Measurements from ENCODE around the gene CRMP1.
"Not testable (repeated sequence)": the region's sequence is repeated elsewhere in the genome, so short reads cannot be mapped to it uniquely, and the experiment has no call there.

CRMP1 gene

DNA sequence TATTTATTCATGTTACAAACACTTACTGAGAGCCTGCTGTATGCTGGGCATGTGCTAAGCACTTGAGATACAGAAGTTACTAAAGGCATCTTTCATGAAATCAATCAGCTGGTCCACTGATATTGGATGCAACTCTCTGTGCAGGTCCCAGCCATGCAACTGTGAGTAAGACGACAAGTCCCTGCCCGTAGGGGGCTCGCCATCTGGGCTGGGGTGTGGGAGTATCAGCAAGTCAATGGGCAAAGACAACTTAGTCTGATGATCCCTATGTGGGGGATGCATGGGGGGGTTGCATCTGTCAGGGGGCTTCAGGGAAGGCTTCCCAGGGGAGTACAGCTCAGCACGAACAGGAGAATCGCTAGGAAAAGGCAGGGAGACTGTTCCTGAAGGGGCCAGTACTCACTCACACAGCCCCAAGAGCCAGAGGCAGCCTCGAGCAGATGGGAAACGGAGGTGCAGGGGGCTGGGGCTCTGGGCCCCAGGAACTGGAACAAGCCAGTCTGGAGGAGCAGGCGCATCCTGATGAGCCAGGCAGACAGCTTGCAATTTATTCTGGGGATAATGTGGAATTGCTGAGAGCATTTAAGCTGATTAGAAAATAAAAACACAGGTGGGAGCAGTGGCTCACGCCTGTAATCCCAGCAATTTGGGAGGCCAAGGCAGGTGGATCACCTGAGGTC, 40.2 kb downstream of the CRMP1 start:
- DNase-seq, result no peak

DNA sequence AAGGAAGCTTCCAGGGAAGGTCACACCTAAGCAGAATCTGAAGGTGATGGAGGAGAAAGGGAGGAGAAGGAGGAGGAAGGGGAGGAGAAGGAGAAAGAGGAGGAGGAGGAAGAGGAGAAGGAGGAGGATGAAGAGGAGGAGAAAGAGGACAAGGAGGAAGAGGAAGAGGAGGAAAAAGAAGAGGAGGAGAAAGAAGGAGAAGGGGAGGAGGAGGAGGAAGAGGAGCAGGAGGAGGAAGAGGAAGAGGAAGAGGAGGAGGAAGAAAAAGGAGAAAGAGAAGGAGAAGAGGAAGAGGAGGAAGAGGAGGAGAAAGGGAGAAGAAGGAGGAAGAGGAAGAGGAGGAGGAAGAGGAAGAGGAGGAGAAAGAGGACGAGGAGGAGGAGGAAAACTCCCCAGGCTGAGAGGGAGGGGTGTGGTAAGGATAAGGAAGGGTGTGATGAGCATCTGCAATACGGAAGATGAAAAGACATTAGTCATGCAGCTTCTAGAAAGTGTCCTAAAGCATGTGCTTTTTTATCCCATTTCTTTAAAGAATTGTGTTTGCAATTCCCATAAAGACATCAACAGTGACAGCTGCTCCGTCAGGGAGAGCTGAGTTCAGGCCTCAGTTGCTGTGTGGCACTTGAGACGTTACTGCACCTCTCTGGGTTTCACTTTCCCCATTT, 41.1 kb downstream of the CRMP1 start:
- DNase-seq, result no peak

DNA sequence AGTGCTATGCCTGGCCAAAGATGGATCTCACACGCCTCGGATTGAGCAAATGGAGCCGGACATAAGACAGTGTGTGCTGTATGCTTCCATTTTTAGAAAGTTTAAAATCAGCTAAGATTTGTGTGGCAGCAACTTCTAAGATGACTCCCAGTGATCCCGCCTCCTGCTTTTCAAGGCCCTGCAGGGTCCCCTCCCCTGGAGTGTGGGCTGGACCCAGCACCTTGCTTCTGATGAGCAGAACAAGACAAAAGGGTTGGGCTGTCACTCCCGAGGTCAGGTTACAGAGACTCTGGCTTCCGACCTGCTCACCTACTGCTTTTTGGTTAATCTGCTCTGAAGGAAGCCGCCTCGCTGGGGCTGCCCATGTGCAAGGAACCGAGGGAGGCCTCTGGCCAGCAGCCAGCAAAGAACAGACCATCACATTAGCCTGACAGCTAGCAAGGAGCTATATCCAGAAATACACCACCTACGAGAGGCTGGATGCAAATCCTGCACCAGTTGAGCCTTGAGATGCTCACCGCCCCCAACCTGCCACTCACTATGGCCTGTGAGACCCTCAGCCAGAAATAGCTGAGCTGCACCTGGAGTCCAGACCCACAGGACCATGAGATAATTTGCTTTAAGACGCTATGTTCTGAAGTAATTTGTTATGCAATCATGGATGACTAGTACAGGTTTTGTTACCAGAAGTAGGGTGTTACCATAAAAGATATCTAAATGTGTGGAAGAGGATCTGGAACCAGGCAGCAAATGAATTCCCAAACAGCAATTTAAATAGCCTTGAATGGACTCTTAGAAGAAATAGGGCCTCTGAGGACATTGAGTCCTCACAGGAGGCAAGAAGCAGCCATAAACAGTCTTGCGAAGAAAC, 47.6 kb downstream of the CRMP1 start:
- no peak for DNase-seq

DNA sequence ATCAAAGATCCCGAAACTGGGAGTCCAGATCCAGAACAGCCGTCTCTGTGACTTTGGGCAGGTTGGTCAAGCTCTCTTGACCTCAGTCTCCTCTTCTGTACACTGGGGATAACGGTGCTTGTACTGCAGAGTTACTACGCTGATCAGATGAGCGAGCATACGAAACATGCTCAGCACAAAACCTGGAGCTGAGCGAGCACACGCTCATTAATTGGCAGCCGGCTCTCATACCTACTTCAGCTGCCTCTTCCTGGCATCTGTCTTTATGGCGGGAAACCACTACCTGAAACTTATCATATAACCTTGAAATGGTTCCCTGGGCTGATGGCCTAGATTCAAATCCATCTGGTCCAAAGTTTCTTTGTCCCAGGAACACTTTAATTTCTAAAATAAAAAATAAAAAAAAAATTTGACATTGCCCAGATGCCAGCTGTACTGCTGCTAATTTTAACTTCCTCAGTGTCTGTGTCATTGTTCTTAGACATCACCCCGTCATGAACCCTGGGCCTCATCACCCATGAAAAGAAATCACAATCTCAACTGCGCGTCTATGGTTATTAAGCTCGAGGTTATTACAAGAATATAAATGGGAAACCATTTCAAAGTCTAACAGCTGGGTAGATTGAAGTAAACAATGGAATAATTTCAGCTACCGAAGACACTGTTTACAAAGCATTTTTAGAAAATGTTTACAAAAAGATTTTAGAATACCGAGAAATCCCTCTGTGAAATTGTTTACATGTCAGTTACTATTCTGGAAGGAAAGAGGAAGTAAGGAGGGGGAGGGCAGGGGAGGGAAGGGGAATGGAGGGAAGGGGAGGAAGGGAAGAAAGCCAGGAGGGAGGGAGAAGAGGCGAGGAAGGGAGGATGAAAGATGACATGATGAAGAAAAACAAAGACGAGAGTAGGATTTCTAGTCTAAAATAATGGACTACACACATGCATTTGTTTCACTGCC, 49.0 kb downstream of the CRMP1 start:
- DNase-seq, result no peak

DNA sequence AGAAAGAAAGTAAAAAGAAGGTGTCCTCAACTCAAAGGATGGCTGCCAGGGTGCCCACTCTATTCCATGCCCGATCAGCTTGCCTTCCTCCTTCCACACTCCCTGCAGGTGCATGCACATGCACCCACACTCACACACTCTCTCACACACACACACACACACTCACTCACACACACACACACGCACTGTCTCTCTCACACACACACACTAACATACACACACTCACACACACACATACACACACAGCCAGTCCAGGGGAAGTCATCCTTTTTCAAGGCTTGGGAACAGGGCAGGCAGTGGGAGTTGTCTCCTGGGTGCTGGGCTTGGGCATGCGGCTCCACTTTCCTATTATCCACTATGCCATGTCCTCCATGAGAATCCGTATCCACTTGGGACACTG, 50.4 kb downstream of the CRMP1 start:
- DNase-seq, result no peak

DNA sequence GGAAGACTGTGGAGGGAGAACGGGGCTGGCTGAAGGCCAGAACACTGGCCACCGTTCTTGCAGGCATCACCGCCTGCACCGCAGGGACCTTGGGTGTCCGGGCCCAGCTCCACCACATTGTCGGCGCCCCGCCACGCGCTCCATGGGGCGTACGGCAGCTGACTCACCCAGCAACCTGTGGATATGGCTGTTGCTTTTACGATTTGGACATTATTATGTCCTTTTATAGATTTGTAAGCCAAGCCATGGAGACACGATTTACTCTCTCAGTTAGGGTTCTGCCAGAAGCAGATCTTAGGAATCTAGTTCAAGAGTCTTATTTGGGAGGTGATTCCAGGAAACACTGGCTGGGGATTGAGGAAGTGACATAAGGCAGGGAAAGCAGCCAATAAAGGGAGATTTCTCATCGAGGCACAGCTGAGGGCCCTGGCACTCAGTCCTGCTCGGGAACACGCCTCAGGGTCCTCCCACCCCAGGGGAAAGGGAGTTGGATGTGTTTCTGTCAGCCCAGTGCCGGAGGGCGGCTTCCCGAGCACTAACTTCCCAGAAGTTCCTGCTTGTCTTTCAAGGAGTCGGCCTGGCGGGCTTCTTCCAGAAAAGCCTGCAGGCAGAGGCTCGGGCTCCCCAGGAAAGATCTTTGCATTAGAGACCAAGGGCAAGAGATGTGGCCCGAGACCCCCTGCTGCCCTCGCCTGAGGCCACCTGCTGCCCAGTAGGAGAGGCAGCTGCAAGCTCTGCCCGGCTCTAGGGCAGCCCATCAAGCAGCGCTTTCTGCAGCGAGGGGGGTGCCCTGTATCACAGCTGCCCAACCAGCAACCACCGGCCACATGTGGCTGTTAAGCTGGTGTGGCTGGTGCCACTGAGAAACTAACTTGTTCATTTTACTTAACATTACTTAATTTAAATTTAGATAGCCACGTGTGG, 52.9 kb downstream of the CRMP1 start:
- DNase-seq, result no peak

DNA sequence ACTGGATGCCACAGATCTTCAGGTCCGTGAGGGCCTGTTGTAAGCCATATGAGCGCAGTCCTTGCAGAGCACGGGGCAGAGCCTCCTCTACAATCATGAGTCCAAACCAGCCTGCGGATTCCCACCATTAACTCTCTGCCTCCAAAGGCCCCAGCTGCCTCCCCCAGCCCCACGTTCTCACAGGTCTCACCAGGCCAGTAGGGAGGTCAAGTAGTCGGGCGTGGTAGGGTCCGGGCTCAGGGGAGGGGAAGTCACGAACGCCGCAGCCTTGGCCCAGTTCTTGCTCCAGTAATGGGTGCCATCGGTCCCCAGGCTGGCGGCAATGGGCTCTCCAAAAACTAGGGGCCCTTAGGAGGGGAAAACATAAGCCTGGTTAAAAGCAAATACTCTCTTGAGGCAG, 53.6 kb downstream of the CRMP1 start:
- no peak for DNase-seq

DNA sequence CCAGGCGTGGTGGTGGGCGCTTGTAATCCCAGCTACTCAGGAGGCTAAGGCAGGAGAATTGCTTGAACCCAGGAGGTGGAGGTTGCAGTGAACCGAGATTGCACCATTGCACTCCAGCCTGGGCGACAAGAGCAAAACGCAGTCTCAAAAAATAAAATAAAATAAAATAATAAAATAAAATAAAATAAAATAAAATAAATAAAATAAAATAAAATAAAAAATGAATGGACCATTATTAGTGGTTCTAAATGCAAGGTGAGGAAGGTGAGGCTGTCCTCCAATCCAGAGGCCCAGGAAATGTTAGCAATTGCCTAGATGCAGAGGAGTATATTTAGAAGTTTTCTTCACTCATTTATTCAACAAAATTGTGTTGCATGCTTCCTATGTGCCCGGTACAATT, 55.4 kb downstream of the CRMP1 start:
- not testable (repeated sequence) for DNase-seq

DNA sequence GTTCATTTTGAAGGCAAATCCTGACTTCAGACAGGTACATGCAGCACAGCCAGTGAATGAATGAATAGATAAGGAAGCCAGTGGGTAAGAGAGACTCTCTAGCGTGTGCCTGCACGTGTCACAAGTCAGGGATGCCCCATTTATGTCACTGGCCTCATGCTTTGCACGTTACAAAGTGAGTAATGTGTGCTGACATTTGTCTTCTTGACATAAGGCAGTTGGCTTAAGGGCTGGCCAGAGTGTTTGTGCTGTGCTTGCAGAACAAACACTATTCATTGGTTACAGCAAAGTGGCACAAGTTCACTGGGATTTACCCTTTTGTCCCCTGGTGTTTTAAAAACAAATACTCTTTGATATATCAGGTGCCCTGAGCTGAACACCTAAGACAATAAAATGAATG, 55.9 kb downstream of the CRMP1 start:
- no peak for DNase-seq

DNA sequence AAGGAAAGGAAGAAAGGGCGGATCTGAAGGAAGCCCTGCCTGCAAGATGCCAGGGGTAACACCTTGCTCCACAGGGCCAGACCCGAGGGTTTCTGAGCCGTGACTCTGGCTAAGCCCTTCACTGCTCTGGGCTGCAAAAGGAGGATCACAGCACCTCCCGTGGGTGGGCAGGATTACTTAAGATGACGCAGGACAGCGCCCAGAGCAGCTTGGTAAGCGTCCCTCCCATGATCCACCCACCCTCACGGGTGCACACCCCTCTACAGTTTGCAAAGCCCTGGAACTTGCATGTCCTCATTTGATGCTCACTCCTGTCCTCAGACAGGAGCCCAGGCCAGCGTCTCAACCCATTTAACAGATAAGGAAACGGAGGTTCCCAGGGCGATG, 64.9 kb downstream of the CRMP1 start:
- no peak for DNase-seq

DNA sequence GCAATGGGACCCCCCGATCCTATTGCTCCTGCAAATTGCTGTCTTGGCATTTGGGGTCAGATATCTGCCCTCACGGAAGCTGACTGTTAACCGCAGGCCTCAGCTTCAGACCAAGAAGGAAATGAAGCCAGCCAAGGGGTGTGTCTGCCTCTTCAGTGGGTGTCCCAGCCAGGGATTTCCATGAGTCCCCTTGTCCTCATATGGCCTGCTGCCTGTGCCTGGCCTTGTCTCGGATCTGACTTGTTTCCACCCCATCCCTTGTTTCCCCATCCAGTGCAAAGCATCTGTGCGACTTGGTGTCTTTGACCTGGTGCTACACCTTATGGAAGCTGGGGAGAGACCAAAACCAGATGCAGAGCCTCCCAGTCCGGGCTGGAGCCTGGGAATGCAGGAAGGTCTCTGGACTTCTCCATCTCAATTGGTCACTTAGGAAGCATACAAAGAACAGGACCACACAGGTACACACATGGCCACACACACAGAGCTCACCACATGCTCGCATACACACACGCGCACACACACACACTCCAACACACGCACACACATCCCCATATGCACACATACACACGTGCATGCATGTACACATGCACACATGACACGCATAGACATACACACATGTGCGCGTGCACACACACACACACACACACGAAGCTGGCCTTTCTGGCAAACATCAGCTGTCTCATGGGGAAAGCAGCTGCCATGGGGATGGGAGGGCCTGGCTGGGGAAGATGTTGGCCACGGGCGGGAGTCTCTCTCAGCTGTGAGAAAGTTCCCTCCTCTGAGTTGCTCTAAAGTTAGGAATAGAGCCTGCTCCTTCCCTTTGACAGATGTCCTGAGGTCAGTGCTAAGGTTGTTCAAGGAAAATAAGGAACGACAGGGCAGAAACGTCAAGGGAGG, 65.5 kb downstream of the CRMP1 start:
- no peak for DNase-seq

DNA sequence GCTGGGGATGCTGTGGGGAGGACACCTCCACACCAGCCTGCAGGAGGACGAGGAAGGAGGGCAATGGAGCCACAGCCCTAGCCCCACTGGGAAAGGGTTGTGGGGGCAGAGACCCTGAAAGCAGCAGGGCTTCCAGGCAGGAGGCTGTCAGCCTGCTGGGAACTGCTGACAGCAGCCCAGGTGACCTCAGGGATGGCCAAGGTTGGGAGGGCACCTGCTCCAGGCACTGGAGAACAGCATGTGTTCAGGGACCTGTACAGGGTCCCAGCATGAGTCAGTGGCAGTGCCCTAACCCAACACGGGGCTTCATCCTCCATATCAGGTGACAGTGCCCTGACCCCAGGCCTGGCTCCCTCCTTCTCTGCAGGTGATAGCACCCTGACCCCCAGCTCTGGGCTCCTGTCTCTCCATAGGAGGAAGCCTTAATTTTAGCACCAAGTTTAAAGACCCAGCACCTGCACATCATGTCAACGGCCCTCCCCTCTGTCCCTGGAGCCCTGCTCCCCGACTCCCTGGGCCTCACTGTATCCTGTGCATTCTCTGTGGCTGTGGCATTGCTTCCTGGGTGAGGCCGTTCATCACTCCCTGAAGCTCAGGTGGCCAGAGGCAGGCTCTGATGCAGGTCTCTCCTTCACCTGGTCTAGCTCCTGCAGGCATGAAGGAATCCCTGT, 66.3 kb downstream of the CRMP1 start:
- no peak for DNase-seq

DNA sequence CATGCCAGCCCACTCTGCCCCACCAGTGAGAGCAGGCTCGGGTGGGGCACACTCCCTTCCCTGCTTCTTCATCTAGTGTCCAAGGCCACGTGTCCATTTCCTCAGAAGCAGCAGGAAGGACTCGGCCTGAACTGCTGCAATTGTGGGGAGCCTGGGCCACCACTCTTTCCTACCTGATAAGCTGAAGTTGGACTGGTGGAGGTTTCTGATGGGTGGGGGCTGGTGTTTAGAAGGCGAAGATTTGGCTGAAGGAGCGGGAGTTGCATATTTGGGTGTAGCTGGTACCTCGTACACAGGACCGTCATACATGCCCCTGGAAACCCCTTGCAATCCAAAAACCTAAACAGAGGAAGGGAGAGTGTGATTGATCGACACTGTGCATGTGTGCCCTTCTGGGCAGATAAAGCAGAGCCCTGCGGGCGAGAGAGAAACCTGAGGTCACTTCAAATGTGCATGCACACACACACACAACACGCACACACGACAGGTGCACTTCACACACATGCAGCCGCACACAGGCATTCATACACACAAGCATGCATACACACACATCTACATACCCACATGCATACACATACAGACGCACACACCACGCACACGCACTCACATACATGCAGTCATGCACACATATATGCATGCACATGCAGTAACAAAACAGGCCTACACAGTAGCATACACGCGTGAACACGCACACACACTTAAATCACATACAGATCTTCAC, 67.4 kb downstream of the CRMP1 start:
- no peak for DNase-seq

DNA sequence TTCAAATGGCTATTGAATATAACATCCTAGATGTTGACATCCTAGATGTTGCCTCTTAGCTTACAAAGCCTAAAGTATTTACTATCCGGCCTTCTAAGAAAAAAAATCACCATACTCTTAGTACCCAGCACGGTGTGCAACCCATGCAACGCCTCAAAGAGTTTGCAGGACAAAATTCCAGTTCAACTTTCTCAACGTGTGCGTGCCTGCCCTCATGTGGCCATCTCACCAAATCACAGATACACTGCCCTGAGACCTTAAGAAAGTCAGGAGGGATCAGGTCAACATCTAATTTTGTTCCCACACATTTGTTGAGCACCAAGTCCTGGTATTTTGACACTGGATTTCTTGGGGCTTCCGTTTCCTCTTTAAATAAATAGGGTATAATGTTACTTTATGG, 68.3 kb downstream of the CRMP1 start:
- peak; percentile 42 for DNase-seq

DNA sequence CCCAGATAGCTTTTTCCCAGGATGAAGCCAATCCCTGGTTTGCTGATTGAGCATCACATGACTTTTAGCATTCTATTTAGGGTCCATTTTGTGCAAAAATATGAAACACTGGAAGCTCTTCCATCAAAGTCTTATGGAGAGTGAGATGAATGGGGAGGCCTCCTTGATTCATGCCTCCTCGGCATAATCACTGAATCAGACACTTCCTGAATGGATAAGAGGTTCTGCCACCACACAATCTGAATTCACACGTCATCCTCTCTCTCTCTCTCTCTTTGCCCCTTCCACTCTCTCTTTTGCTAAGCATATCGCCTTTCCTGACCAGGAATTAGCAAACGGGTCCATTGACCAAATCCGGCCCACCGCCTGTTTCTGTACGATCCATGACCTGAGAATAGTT, 68.7 kb downstream of the CRMP1 start:
- DNase-seq, result no peak

DNA sequence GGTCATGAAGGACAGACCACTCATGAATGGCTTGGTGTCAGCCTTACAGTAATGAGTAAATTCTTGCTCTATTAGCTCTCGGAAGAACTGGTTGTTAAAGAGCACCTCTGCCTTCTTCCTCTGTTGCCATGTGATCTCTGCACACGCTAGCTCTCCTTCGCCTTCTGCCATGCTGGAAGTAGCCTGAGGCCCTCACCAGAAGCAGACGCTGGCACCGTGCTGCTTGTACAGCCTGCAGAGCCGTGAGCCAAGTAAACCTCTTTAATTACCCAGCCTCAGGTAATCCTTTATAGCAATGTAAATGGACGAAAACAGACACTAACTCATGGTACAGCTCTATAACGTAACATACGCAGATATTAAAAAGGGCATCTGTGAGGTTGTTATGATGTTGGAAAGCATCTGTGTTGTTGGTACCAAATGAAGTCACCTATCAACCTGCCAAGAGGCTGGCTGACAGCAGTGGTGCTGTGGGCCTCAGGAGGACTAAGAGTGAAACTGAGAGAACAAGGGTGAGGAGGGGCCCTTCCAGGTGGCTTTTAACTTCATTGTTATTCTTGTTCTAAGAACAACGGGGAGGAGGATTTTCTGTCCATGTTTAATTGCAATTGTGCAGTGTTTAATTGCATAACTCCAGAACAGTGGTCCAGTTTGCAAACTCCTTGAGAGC, 69.2 kb downstream of the CRMP1 start:
- no peak for DNase-seq

DNA sequence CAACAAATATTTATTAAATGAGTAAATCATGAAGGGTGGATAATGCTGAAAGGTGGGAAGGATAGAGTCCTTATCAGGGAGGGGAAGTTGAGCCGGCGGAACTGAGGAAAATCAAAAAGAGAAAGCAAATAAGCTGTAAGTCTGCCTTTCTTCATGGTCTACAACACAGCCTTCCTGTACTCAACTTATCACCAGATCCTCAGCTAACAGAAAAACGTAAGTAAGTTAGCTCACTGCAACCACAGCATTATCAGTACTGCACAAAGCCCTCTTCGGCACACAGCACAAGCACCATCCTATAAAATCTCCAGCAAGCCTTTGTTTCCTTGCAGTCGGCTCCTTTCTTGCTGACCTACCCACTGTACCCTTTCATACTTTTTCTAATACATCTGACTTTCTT, 70.3 kb downstream of the CRMP1 start:
- DNase-seq, result no peak

DNA sequence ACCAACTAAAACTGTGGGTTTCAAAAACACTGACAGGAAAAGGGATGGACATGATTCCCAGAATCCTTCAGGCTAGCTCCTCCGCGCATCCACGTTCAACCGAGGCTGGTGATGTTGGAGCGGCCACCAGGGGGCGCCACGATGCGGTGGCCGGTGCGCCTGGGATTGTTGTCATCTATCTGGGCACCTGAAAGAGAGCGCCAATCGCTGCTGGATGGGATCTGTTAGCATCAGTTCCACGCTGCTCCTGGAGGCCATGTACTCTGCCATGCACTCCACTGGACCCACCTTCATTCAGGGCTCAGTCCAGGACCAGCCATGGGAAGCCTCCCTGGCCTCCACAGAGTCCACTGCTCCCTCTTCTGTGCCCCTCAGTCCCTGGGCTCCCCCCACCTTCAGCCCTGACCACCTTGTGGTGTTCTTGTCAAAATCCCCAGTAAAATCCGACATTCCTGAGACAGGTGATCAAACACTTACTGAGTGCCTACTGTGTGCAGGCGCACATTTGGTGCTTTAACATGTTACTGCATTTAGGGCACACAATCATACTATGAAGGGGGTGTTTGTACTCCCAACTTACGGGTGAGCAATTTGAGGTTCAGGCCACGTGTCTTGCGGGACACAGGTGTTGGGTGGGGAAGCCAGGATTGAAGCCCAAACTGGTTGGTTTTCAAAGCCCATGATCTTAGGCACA, 71.1 kb downstream of the CRMP1 start:
- DNase-seq, result no peak
